ENCODE results near the gene PPP1R14B.

DNA sequence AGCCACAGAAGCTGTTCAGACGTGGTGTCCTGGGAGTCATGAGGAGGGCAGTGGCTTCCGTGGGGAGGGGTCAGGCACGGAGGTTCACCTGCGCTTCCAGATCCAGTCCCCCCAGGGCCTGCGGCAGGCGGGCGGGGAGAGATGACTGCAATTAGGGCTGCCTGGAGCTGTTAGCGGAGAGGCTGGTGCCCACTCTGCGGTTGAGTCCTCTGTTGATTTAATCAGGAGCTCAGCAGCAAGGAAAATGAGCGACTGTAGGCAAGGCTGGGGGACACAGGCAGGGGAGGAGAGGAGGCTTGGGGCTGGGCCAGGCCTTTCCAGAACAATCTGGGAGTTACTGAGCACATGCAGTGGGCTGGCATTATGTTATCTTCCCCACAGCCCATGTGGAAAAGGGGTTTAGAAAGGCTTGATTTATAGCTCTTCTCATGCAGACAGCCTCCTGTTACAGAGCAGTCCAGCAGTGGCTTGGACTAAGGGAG is 17.7 kb upstream of the PPP1R14B start:
- TF ChIP-seq, protein P1, sequence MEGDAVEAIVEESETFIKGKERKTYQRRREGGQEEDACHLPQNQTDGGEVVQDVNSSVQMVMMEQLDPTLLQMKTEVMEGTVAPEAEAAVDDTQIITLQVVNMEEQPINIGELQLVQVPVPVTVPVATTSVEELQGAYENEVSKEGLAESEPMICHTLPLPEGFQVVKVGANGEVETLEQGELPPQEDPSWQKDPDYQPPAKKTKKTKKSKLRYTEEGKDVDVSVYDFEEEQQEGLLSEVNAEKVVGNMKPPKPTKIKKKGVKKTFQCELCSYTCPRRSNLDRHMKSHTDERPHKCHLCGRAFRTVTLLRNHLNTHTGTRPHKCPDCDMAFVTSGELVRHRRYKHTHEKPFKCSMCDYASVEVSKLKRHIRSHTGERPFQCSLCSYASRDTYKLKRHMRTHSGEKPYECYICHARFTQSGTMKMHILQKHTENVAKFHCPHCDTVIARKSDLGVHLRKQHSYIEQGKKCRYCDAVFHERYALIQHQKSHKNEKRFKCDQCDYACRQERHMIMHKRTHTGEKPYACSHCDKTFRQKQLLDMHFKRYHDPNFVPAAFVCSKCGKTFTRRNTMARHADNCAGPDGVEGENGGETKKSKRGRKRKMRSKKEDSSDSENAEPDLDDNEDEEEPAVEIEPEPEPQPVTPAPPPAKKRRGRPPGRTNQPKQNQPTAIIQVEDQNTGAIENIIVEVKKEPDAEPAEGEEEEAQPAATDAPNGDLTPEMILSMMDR (IDR thresholded peaks at IDR 0.05): no peak
- no peak for TF ChIP-seq POLR2A (IDR thresholded peaks at IDR 0.05)
- no peak for TF ChIP-seq POLR2AphosphoS5 (IDR thresholded peaks at IDR 0.05)
